ENCODE data around the gene DRAP1.
"Not testable (repeated sequence)": the region's sequence is repeated elsewhere in the genome, so short reads cannot be mapped to it uniquely, and the experiment has no call there.

Gene DRAP1

GRCh38 chr11:65931773-65932557 is 12.7 kb downstream of the DRAP1 start:
- DNase-seq (ENCODE audit: low spot score) = no peak

GRCh38 chr11:65932558-65932919 is 13.3 kb downstream of the DRAP1 start:
- DNase-seq (ENCODE audit: low spot score) = peak; percentile 54

GRCh38 chr11:65934014-65934413 is 14.8 kb downstream of the DRAP1 start:
- peak; percentile 84 for DNase-seq (ENCODE audit: low spot score)

- DNase-seq (ENCODE audit: low spot score) = no peak
Measured at GRCh38 chr11:65937766-65938165, 18.5 kb downstream of the DRAP1 start.

GRCh38 chr11:65941720-65942310 is 22.6 kb downstream of the DRAP1 start:
- DNase-seq (ENCODE audit: low spot score) = no peak

- no peak for DNase-seq (ENCODE audit: low spot score)
Measured at GRCh38 chr11:65942531-65942930, 23.3 kb downstream of the DRAP1 start.

GRCh38 chr11:65944191-65944590 is 25.0 kb downstream of the DRAP1 start:
- DNase-seq (ENCODE audit: low spot score) = no peak

GRCh38 chr11:65944767-65945166 is 25.5 kb downstream of the DRAP1 start:
- DNase-seq (ENCODE audit: low spot score) = no peak

GRCh38 chr11:65945430-65945911 is 26.2 kb downstream of the DRAP1 start, which contains the start of gene TSGA10IP:
TSGA10IP (plus strand) TSS chr11:65945480; CDS start chr11:65945676, 196 bp downstream.
- no peak for DNase-seq (ENCODE audit: low spot score)

- no peak for DNase-seq (ENCODE audit: low spot score)
Measured at GRCh38 chr11:65945941-65946558, 26.8 kb downstream of the DRAP1 start.

GRCh38 chr11:65946655-65947054 is 27.4 kb downstream of the DRAP1 start:
- no peak for DNase-seq (ENCODE audit: low spot score)

GRCh38 chr11:65947133-65947532 is 27.9 kb downstream of the DRAP1 start:
- DNase-seq (ENCODE audit: low spot score) = no peak

GRCh38 chr11:65947603-65948125 is 28.4 kb downstream of the DRAP1 start:
- no peak for DNase-seq (ENCODE audit: low spot score)

GRCh38 chr11:65950711-65951110 is 31.5 kb downstream of the DRAP1 start:
- DNase-seq (ENCODE audit: low spot score) = not testable (repeated sequence)

- DNase-seq (ENCODE audit: low spot score) = not testable (repeated sequence)
Measured at GRCh38 chr11:65951641-65952040, 32.4 kb downstream of the DRAP1 start.

GRCh38 chr11:65952052-65952521 is 32.9 kb downstream of the DRAP1 start:
- no peak for DNase-seq (ENCODE audit: low spot score)

- DNase-seq (ENCODE audit: low spot score) = no peak
Measured at GRCh38 chr11:65953471-65953870, 34.2 kb downstream of the DRAP1 start.

- no peak for DNase-seq (ENCODE audit: low spot score)
Measured at GRCh38 chr11:65954771-65955170, 35.5 kb downstream of the DRAP1 start.

- DNase-seq (ENCODE audit: low spot score) = no peak
Measured at GRCh38 chr11:65958291-65958690, 39.1 kb downstream of the DRAP1 start.

GRCh38 chr11:65958774-65959420 is 39.7 kb downstream of the DRAP1 start:
- DNase-seq (ENCODE audit: low spot score) = no peak

GRCh38 chr11:65960824-65961266 is 41.6 kb downstream of the DRAP1 start:
- no peak for DNase-seq (ENCODE audit: low spot score)
